Activated CD4-positive, alpha-beta T cell treated with anti-CD3 and anti-CD28 coated beads for 4 hours (primary cell): ENCODE data around the gene MRPL28.
"Not testable (repeated sequence)": the region's sequence is repeated elsewhere in the genome, so short reads cannot be mapped to it uniquely, and the experiment has no call there.

Experiments used
- DNase-seq, 2 donors: peaks; one replicate each; pipeline ENCODE4 v3.0.0-alpha.2; 2020

Gene MRPL28

DNA sequence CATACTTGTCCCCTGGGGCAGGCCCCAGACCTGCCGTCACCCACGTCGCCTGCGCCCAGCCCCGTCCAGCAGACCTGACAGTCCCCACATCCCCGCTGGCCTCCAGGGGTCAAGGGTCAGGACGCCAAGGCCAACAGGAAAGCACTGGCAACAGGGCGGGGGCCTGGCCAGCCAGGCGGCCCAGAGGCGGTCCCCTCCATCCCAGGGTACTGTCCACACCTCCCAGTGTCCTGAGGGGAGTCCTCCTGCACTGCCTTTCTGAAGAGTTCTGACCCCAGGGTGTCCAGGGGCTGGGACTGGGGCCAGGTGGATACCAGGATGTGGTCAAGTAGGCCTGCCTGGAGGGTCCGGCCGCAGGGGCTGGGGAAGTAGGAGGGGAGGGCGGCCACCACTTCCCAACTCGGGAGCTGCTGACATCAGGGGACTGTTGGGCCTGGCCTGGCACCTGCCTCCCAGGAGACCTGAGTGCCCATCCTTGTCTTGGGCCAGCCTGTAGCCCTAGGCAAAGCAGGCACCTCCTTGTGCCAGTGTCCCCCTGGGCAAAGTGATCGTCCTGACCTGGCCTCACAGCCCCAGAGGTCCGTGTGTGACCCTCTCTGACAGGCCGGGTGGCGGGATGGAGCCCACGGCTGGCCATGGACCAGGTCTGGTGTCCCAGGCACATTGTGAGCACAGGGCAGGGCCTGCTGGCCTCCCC lies 11.1 kb downstream of the MRPL28 start:
- no peak for DNase-seq

- no peak for DNase-seq
These were observed 13.6 kb downstream of the MRPL28 start for GRCh38 chr16:356741-357140.

- no peak for DNase-seq
These were observed 15.3 kb downstream of the MRPL28 start for GRCh38 chr16:354971-355461.

GRCh38 chr16:354291-354881 lies 16.0 kb downstream of the MRPL28 start:
- DNase-seq: no peak

DNA sequence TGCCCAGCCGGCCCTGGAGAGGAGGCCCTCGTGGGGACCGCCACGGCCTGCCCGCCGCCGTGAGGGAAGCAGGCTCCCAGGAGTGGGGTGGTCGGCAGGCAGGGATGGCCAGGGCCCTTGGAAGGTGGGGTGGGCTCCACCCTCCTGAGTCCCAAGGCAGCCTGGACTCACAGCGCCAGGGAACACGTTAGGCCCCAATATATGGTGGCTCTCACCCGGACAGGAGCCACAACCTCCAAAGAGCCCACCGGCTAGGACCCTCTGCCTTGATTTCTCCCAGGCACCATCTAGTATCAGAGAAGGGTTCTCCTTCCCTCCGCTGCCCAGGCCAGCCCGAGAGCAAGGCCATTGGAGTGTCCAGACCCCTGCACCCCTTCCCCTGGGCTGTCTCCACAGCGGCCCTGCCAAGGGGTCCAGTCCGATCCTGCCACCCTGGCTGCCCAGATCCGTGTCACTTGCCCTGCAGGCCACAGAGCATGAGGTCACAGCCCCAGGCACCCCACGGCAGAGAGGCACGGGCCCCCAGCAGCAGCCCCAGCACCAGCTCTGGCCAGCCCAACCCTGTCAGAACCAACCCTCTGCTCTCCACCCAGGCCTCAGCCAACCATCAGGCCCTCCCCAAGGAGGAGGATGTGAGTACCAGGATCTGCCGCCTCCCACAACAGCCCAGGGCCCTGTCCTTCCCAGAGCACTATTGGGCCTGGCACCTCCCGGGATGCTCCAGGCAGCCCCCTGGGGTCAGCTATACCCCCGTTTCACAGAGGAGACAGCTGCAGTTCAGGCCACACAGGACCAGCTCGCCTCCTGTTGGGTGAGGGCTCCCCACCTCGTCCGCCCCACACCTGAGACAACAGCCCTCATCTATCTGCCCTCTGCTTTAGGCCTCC lies 16.7 kb downstream of the MRPL28 start:
- no peak for DNase-seq

GRCh38 chr16:352547-353403 lies 17.6 kb downstream of the MRPL28 start, which contains the start of gene AXIN1:
AXIN1 (minus strand) TSS chr16:352723; CDS start chr16:347025, 5,698 bp downstream.
- DNase-seq: peak; percentile 100

DNA sequence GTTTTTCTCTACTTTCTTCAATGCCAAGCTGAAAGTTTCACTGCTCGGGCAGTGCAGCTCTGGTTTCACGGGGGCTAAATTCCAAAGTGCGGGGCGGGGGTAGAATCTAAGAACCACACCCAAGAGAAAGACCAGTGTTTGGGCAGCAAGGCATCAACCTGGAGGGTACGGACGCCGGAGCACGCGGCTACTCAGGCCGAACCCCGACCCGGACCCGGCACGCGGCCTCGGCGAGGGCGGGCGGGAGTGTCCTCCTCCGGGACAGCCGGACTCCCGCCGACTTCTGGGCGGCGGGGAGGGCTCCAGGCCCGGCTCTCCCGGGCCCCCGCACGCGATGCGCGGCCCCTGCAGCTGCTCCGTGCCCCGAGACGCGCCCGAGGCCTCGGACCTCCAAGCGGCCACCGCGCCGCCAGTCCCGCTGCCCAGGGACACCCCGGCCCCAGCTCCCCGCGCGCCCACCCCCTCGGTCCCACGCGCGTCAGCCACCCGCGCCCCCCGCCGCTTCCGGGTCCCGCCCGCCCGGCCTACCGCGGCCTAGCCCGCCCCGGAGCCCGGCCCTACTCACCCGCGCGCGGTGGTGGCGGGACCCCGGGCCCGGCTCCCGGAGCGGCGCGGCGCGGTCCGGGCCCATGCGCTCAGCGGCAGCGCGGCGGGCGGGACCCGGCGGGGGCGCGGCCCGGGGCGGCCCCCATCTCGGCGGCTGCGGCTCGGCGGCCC lies 18.4 kb downstream of the MRPL28 start:
- peak; percentile 28 to 38 for DNase-seq

GRCh38 chr16:350203-350602 lies 20.1 kb downstream of the MRPL28 start:
- no peak for DNase-seq

GRCh38 chr16:349211-349610 lies 21.1 kb downstream of the MRPL28 start:
- no peak for DNase-seq

DNA sequence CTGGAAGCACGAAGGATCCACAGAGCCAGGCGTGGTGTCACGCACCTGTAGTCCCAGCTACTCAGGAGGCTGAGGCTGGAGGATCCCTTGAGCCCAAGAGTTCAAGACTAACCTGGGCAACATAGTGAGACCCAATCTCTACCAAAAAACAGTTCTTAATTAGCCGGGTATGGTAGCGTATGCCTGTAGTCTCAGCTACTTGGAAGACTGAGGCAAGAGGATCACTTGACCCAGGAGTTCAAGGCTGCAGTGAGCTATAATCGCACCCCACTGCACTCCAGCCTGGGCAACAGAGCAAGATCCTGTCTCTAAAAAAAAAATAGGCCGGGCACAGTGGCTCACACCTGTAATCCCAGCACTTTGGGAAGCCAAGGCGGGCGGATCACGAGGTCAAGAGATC lies 21.8 kb downstream of the MRPL28 start:
- DNase-seq: not testable (repeated sequence)

GRCh38 chr16:347203-347602 lies 23.1 kb downstream of the MRPL28 start:
- no peak for DNase-seq

DNA sequence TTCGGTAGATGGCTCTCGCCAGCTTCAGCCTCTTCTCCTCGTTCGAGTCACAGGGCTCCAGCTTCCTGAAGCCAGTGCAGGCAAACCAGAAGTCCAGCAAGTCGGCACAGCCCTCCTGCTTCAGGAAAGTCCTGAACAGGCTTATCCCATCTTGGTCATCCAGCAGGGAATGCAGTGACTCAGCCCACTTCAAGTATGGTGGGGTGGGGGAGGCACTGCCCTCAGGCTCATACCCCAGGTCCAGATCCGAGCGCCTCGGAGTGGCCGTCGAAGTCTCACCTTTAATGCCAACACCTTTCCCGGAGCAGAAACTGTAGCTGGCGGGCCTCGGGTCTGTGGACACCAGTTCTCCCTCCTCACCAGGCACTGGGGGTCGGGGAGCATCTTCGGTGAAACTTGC lies 23.8 kb downstream of the MRPL28 start:
- DNase-seq: no peak

GRCh38 chr16:345772-346171 lies 24.6 kb downstream of the MRPL28 start:
- DNase-seq: no peak

GRCh38 chr16:342455-343213 lies 27.7 kb downstream of the MRPL28 start:
- DNase-seq: no peak

- DNase-seq: not testable (repeated sequence)
These were observed 28.4 kb downstream of the MRPL28 start for GRCh38 chr16:341974-342336.

GRCh38 chr16:341095-341973 lies 29.0 kb downstream of the MRPL28 start:
- DNase-seq: not testable (repeated sequence)

DNA sequence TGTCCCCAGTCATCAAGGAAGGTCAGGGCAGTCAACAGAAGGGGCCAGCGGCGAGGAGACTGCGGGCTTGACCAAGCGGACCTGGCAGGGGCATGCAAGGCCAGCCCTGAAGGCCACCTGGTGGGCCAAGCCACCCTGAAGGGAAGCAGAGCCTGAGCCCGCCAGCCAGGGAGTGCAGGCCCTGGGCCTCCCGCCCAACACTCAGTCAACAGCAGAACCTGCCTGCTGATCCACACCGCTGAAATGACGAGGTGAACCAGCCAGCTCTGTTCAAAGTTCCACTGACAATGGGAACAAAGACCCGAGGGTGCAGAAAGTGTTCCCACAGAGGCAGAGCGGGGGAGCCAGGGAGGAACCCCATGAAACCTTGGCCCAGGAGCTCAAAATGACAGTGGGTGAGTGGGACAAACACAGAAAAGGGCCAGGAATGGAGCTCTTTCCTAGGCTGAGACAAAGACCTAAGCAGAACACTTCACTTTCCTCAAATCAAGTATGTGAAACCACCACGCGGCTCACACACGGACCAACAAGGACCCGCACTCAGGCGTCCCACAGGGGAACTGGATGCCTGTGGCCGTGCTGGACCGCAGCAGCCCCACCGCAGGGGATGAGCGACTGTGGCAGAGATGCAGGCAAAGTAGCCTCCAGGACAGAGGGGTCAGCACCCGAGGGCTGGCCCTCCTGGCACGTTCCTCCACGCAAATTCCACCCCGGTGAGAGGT lies 29.8 kb downstream of the MRPL28 start:
- DNase-seq: no peak

GRCh38 chr16:339680-340079 lies 30.7 kb downstream of the MRPL28 start:
- no peak for DNase-seq

- no peak for DNase-seq
These were observed 32.3 kb downstream of the MRPL28 start for GRCh38 chr16:337975-338575.
